ENCODE data around the gene MAP3K5.
"Not testable (repeated sequence)": the region's sequence is repeated elsewhere in the genome, so short reads cannot be mapped to it uniquely, and the experiment has no call there.

The MAP3K5 gene

DNA sequence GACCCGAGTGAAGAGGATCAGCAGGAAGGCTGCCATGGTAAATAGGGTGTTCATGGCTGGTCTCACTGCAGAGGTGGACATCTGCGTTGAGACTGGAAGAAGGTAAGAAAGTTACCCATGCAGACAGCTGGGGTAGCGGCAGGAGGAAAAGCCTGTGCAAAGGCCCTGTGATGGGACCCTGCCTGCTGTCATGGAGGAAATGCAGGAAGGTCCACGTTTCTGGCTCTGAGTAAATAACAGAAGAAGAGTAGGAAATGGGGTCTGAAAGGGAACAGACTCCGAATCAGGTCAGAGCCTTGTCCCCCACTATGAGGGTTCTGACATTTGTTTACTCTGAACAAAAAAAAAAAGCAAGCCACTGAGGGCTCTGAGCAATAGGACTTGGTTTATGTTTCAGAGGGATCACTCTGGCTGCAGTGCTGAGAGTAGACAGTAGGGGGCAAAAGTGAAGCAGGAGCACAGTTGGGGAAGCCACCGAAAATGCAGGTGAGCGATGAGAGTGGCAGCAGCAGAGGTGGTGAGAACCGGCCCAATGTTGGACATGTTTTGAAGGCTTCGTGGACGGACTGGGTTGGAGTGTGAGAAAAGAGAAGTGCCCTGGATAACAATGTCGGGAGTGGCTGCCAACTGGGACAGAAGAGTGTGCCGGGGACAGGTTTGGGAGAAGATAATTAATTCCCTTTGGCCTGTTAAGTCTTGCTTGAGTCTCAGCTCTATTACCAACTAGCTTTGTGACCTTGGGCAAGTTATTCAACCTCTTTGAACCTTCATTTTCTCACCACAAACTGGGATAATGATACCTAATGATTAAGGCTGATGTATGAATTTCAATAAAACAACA lies 184.1 kb downstream of the MAP3K5 start:
- peak; percentile 86 for DNase-seq (ENCODE audit: low spot score)

DNA sequence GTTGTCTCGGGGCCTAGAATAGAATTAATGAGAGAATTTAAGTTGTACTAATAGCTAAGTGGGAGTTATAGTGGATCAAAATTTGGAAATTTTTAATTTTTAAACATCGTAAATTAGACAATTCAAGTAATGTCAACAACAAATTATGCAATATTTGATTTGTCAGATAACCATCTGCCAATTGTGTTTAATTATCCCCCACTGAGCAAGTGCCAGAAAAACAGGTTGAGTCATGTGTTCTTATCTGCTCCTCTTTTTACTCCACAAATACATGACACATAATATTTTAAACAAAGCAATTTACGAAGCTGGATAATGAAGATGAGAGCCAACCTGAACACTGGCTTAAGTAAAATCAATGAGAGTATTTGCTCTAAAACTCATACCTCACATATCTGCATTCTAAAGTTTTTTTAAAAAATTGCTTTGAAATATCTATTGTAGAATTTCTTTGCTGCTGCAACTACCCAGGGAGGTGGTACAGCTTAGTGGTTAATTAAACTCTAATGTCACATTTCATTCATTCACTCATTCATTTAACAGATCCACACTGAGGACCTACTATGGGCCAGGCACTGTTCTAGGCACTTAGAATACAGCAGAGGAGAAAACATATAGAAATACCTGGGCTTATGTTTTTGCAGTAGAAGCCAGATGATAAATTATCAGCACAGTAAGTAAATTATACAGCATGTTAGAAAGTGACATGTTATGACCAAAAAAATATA lies 184.9 kb downstream of the MAP3K5 start:
- DNase-seq (ENCODE audit: low spot score) = no peak

DNA sequence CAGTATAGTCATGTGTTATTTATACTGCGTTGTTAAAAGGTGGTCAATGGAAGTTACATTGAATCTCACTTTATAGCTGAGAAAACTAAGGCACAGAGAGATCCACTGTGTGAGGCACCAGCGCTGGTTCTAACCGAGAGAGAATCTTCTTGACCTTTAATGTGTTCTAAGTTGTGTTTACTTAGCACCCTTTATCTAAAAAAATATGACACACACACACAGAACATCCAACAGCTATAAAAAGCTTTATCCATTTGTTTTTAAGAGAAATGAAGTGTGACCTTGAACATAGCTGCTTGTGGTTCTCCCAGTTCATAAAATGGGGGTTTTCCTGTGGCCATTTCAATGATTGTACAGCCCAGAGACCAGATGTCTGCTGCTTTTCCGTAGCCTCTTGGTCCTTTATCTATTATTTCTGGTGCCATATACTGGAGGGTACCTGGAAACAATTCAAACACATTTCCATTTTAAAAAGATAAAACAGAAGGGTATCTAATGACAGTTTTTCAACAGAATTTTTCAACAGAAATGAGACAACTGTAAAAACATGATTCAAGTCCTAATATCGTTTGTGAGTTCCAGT lies 187.3 kb downstream of the MAP3K5 start:
- no peak for DNase-seq (ENCODE audit: low spot score)

- DNase-seq (ENCODE audit: low spot score) = no peak
Observed at GRCh38 chr6:136604328-136604825, 187.9 kb downstream of the MAP3K5 start.

- no peak for DNase-seq (ENCODE audit: low spot score)
Observed at GRCh38 chr6:136600818-136601217, 191.5 kb downstream of the MAP3K5 start.

- DNase-seq (ENCODE audit: low spot score) = no peak
Observed at GRCh38 chr6:136599329-136600011, 192.8 kb downstream of the MAP3K5 start.

- no peak for DNase-seq (ENCODE audit: low spot score)
Observed at GRCh38 chr6:136598048-136598447, 194.2 kb downstream of the MAP3K5 start.

DNA sequence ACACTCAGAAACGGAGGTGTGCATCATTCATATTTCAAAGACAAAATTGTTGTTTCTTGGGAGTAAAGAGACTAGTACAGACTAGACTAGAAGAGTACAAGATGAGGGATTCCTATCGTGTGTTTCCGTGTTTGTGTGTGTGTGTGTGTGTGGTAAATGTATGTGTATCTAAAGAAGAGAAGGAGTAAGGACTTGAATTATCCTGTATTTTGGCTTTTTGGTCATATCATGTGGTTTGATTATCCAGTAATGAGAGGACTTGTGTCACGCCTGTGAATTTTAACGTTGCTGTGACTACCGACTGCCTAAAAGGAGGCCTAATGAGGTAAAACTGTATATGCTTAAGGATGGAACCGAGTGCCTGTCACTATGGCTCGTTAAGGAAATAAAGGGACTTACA lies 197.6 kb downstream of the MAP3K5 start:
- DNase-seq (ENCODE audit: low spot score) = no peak

DNA sequence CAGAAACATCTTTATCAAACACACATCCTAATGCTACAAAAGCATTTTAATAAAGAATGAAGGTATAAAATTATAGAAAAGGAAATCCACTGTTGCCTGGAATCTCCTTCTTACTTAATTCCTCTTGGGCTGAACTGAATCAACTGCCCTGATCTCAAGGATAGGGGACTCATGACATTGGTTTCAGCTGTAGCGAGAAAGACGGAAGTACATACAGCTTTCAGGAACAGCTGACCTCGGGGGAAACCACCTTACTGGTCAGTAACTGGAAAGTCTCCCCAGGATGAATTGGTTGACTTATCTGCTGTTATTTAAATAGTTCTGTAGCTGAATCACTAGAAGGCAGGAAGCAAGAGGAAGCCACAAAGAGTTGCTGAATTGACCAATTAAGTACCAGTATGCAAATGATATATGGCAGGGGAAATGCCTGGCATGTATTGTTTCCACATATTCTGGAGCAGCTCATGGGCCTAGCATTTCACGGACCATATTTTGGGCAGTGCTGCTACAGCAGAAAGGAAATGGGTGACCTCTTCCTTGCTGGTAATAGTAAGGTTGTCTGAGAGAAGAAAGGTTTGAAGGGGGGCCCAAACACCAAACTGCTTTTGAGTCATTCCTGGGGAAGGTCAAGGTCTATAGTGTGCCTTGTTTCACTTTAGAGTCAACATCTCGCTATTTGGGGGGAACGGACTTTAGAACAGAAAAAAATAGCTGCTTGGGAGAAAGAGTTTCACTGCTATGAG lies 198.4 kb downstream of the MAP3K5 start:
- peak; percentile 64 for DNase-seq (ENCODE audit: low spot score)

DNA sequence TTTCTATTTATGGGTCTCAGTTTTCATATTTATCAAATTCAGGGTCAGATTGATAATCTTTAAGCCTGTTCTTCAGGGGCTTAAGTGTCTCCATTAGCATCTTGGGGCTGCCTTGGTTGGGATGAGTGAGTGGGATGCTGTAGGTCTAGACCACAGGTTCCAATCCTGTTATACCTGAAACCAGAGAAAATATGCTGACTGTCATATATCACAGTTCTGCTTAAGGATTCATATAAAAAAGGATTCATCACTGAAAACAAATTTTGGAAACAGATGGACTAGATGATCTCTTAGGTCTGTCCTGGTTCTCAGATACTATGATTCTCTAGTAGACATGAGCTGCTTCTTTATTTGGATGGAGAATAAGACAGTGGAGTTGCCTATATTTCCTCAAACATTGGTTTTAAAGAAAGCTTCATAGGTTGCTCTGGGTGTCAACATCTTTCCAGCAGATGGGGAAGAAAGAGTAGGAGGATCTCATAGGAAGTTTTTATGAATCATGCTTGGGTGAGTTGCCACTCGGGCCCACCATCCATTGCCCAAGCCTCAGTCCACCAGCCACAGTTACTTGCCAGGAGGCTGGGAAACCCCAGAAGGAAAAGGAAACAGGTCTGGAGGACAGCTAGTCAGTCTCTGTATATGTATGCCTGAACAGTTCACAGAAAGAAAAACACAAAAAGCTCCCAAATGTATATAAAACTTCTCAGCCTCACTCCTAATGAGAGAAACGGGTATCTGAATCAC lies 199.2 kb downstream of the MAP3K5 start:
- DNase-seq (ENCODE audit: low spot score) = no peak

DNA sequence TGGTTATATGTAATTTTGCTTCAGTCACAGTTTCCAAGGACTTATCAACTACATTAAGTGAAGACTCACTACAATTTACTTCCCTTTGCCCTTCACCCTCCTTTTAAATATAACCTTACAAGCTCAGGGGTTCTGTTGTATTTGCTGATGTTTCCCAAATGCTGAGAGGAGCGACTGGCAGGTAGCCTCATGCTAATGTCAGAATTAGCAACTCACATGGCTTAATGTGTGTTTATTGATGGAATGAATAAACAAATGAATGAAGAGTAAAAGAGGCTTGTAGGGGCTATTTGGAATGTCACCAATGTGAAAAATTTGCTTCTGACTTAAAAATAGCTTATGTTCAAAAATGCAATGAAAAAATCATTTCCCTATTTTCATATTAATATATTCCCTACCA lies 200.7 kb downstream of the MAP3K5 start:
- no peak for DNase-seq (ENCODE audit: low spot score)

DNA sequence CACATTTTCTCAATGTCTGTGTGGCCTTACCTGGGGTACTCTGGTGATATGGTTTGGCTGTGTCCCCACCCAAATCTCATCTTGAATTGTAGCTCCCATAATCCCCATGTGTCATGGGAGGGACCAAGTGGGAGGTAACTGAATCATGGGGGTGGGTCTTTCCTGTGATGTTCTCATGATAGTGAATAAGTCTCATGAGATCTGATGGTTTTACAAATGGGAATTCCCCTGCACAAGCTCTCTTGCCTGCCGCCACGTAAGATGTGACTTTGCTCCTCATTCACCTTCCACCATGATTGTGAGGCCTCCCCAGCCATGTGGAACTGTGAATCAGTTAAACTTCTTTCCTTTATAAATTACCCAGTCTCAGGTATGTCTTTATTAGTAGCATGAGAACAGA lies 201.4 kb downstream of the MAP3K5 start:
- DNase-seq (ENCODE audit: low spot score) = not testable (repeated sequence)

DNA sequence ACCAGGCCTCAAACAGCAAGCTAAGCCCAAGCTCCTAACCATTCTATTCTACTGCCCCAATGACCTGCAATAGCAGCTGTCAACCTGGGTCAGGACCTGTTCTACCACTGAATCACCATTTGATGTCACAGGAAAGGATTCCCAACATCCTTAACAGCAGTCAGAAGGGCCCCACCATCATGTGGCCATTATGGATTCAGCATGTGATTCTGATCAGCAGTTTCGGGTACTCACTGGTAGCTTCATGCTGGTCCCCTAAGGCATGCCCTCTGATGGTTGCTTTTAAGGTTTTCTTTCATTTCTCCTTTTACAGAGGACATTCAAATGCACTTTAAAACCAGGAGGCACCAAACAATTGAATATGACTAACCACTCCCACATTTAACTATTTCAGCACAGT lies 204.8 kb downstream of the MAP3K5 start:
- DNase-seq (ENCODE audit: low spot score) = no peak

GRCh38 chr6:136586295-136586694 lies 206.0 kb downstream of the MAP3K5 start:
- DNase-seq (ENCODE audit: low spot score) = no peak

- not testable (repeated sequence) for DNase-seq (ENCODE audit: low spot score)
Observed at GRCh38 chr6:136585523-136585922, 206.8 kb downstream of the MAP3K5 start.

GRCh38 chr6:136584290-136584689 lies 208.0 kb downstream of the MAP3K5 start:
- not testable (repeated sequence) for DNase-seq (ENCODE audit: low spot score)

DNA sequence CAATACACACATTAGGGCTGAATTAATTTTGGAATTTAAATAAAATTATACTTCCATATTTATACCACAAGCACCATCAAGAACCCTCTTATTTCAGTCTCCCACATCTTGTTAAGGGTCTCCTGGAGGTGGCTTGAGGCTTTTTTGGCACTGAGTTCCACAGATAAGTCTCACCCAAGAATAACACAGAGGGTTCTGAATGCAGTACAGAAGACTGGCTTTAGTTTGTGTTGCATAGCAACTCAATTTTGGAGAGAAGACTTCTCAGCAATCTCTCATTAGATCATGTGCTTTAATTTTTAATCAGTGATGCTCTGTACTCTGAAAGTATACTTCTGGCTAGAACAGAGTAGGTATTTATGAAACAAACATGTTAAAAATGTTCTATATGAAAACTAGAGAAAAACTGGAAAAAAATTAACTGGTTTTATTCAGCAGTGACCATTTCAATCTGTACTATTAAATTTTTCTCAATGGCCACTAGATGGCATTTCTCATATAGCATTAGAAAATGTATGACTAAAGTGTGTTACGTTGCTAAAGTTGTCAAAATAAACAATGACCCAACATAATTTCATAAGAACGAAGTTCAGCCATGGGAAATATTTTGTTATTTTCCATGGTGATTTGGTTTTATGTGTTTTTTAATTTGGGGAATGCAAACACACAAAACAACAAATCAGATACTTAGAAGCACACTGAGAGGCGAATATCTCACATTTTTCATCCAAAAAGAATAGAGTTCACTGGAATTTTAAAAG lies 209.4 kb downstream of the MAP3K5 start:
- DNase-seq (ENCODE audit: low spot score) = peak; percentile 11

DNA sequence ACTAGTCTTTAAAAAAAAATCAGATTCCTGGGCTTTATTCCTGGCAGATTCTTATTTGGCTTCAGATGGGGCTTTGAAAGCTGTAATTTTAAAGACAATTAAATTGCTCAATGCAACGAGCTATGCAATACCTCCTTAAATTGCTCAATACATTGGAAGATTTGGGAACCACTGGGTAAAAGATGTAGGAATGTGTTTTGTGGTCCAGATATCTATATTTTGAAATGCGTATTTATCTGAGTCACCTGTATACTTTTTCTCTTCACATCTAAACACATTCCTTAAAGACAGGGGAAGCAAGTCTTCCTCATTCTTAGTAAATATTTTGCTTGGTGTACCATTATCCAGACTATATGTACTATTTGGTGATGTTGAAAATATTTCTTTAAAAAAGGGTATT lies 212.5 kb downstream of the MAP3K5 start:
- no peak for DNase-seq (ENCODE audit: low spot score)

- DNase-seq (ENCODE audit: low spot score) = no peak
Observed at GRCh38 chr6:136576821-136577220, 215.5 kb downstream of the MAP3K5 start.

DNA sequence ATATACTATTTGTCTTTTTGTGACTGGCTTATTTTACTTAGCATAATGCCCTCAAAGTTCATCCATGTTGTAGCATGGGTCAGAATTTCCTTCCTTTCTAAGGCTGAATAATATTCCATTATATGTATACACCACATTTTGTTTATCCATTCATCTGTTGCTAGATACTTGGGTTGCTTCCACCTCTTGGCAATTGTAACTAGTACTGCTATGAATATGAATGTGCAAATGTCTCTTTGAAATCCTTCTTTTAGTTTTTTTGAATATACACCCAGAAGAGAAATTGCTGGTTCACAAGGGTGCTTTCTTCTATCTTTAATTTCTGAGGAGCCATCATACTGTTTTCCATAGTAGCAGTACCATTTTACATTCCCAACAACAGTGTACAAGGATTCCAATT lies 220.8 kb downstream of the MAP3K5 start:
- no peak for DNase-seq (ENCODE audit: low spot score)
